Left lung (tissue), 10 donors: Measurements from ENCODE around the gene TNFRSF1A. TPM values are rescaled to one million over a fixed set of nuclear protein-coding genes. Genes with fewer than 3 reads are reported as not detected.
"Not testable (repeated sequence)": the region's sequence is repeated elsewhere in the genome, so short reads cannot be mapped to it uniquely, and the experiment has no call there.

Experiments
- ATAC-seq: fragments of 200-7000 bp; cut with Tn5 transposase; one replicate; pipeline ENCODE4 v1.9.1; 2020; ENCODE audit warnings: moderate library complexity
- DNase-seq, 4 donors: peaks; one replicate each; pipeline ENCODE4 v3.0.0-alpha.2; 2013 to 2020
- H3K27ac ChIP-seq, 2 donors: fragments of 200-600 bp; sonication (generic) in 1 of 2; one replicate each; pipeline versions ENCODE4 v1.5.0 to v1.8.0; 2020 to 2021
- H3K27me3 ChIP-seq, 2 donors: fragments of 200-600 bp; sonication (generic) in 1 of 2; one replicate each; pipeline versions ENCODE4 v1.5.0 to v1.8.0; 2020 to 2021
- H3K36me3 ChIP-seq, 2 donors: fragments of 200-600 bp; sonication (generic) in 1 of 2; one replicate each; pipeline versions ENCODE4 v1.5.0 to v1.8.0; 2020 to 2021
- H3K4me1 ChIP-seq, 2 donors: fragments of 200-600 bp; one replicate each; pipeline ENCODE4 v1.8.0; 2021
- H3K4me3 ChIP-seq, 2 donors: fragments of 200-600 bp; sonication (generic) in 1 of 2; one replicate each; pipeline versions ENCODE4 v1.5.0 to v1.8.0; 2020 to 2021; ENCODE audit warnings: mild to moderate bottlenecking in 1 of 2
- H3K9me3 ChIP-seq, 2 donors: fragments of 200-600 bp; sonication (generic) in 1 of 2; one replicate each; pipeline versions ENCODE4 v1.5.0 to v1.8.0; 2020 to 2021
- CTCF ChIP-seq, 2 donors: fragments of 200-600 bp; sonication (generic) in 1 of 2; IDR thresholded peaks; one replicate each; pipeline versions ENCODE4 v1.5.0 to v1.8.0; 2021; ENCODE audit warnings: antibody characterized with exemption in 2 of 2
- intact Hi-C, 2 donors: fragments of 100-400 bp; cut with DNase I; formaldehyde crosslinking; loops; one replicate each; pipeline versions ENCODE4 v1.11.2 to v1.14.2; 2022
- polyA plus RNA-seq, 6 donors: library from polyadenylated mRNA; unstranded; fragments of 120-200 nt; gene quantifications; one replicate each; pipeline ENCODE4 v1.2.1, GENCODE V29; 2013; ENCODE audit not compliant: insufficient read length in 6 of 6
- total RNA-seq, 2 donors: library from RNA; stranded (reverse); fragmentation: NEBNext Ultra II Directional; extraction: Animal tissue kit (Norgen Biotek cat#: 25700); gene quantifications; one replicate each; pipeline ENCODE4 v1.2.1, GENCODE V29; 2021
- donor health status: DM: no; HTN: yes; CAD: no.
- donor health status: DM: no; HTN: no; CAD: no.

The TNFRSF1A gene
- total and polyA plus RNA-seq, 8 donors: 110 to 211 (median 128) TPM

- Histone ChIP-seq H3K36me3 (no peaks in the 10 kb centered on the region), H3K27me3 (no peaks in the 10 kb centered on the region), H3K27ac (peak overlapping the region; percentile 23 to 88), H3K4me3 (no peak overlapping the region), H3K4me1 (peaks cover 18 to 70% of the 10 kb centered on the region in 2 donors), H3K9me3 (no peaks in the 10 kb centered on the region)
- DNase-seq (no peak), ATAC-seq (no peak)
- no peak for TF ChIP-seq CTCF (IDR thresholded peaks at IDR 0.05)
- intact Hi-C loops: no loop called here
Measured at GRCh38 chr12:6346235-6346832, 4.5 kb upstream of the TNFRSF1A start.

DNA sequence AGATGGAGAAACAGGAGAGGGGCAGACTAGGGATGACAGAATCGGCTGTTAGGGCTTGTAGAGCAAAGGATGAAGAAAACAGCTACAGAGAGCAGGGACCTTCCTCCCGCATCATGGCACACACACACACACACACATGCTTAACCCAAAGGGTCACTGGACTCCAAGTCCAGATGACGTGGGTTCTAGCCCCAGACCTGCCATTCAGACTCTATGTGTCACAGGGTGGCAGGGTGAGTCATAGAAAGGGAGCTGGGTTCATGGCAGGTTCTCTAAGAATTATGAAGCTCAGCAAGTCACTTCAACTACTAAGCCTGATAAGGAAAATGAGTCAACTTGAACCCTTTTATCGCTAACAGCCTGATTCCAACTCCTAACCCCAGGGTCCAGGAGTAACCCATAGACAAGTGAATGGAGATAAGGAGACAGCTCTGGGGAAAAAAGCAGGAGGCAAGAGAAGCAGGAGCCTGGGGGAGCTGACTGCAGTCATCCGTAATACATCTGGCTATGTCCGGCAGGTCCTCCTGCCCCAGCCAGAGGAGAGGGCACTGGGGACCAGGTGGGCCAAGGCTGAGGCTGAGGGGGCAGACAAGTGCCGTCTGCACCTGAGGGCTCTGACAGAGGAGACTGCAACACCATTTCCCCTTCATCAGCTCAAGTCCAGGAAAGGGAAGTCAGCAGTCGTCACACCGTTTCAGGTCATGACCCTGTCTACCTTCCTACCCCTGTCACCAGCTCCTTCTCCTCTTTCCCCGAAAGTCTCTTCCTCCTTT lies 3.6 kb upstream of the TNFRSF1A start:
- DNase-seq (peak in 1 of 4 donors; percentile 73), ATAC-seq (peak; percentile 27)
- Histone ChIP-seq H3K9me3 (no peaks in the 10 kb centered on the region), H3K36me3 (no peaks in the 10 kb centered on the region), H3K27ac (peak overlapping the region in 1 of 2 donors; percentile 88), H3K4me1 (peaks cover 18 to 67% of the 10 kb centered on the region in 2 donors), H3K4me3 (no peak overlapping the region), H3K27me3 (no peaks in the 10 kb centered on the region)
- no peak for TF ChIP-seq CTCF (IDR thresholded peaks at IDR 0.05)
- intact Hi-C loops: no loop called here

- H3K9me3 ChIP-seq, intact Hi-C loops, DNase-seq, ATAC-seq, H3K36me3 ChIP-seq, H3K27me3 ChIP-seq, H3K4me3 ChIP-seq: not testable (repeated sequence)
- Histone ChIP-seq H3K27ac (peak overlapping the region in 1 of 2 donors; percentile 97), H3K4me1 (peaks cover 22 to 70% of the 10 kb centered on the region in 2 donors)
Measured at GRCh38 chr12:6344101-6344660, 2.3 kb upstream of the TNFRSF1A start.

- ATAC-seq: no peak
- no peak for TF ChIP-seq CTCF (IDR thresholded peaks at IDR 0.05)
- Histone ChIP-seq H3K27me3 (no peaks in the 10 kb centered on the region), H3K4me3 (no peak overlapping the region), H3K27ac (peak overlapping the region in 1 of 2 donors; percentile 97), H3K4me1 (peaks cover 28 to 77% of the 10 kb centered on the region in 2 donors), H3K9me3 (no peaks in the 10 kb centered on the region), H3K36me3 (peaks cover 0 to 8% of the 10 kb centered on the region in 2 donors)
- intact Hi-C loops: no loop called here
- DNase-seq: no peak
Measured at GRCh38 chr12:6343518-6343917, 1.6 kb upstream of the TNFRSF1A start.

DNA sequence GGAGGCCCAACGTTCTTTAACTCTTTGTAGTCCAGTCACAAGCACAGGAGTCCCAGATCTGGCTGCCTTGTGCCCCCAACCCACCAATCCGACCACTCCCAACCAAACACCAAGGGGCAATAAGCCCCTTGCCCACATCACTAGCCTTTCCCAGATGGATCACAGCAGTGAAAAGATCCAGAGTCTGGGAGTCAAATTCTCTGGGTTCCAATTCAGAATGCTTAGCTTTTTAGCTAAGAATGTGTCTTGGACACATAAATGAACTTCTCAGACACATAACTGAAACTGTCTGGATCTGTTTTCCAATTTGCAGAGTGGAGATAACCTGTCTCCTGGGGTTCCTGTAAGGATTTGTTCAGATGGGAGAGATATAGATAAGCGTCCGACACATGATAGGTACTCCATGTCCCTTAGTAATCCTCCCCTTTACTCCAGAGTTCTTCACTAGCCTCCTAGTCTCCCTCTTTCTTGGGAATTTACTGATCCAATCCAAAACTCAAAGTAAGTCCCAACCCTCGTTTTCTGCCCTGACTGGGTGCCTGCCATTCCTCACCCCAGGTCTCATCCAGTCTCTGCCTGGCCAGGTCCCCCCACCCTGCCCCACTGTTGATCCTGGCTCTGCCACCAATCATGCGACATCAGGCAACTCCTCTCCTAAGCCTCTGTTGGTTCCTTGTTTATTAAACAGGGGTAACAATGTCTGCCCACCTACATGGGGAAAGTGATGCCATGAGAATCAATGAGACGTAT lies 439 bp upstream of the TNFRSF1A start:
- H3K27me3 ChIP-seq: no peaks in the 10 kb centered on the region
- ATAC-seq (no peak), DNase-seq (no peak)
- peak overlapping the region; percentile 97 to 99 for H3K27ac ChIP-seq
- no peaks in the 10 kb centered on the region for H3K9me3 ChIP-seq
- H3K4me1 ChIP-seq: peaks cover 35 to 78% of the 10 kb centered on the region in 2 donors
- H3K4me3 ChIP-seq: peak overlapping the region; percentile 98 to 100
- TF ChIP-seq CTCF (IDR thresholded peaks at IDR 0.05): no peak
- intact Hi-C loops: no loop called here
- H3K36me3 ChIP-seq: peaks cover 0 to 10% of the 10 kb centered on the region in 2 donors
